ENCODE data around the gene IMPACT.

GRCh38 chr18:24466771-24467170 is 40.3 kb downstream of the IMPACT start:
- TF ChIP-seq EP300 (IDR thresholded peaks at IDR 0.05), result no peak
- no peak for TF ChIP-seq CTCF (IDR thresholded peaks at IDR 0.05)
- no peak for TF ChIP-seq POLR2A (IDR thresholded peaks at IDR 0.05)
- no peak for TF ChIP-seq POLR2AphosphoS5 (IDR thresholded peaks at IDR 0.05)

Data from sigmoid colon (tissue), 4 donors.